HG03135 (cell line): Measurements from ENCODE around the gene OR2G6.
"Not testable (repeated sequence)": the region's sequence is repeated elsewhere in the genome, so short reads cannot be mapped to it uniquely, and the experiment has no call there.

Experiments
- ATAC-seq: cut with Tn5 transposase; IDR thresholded peaks from one replicate; pipeline ENCODE4 v1.9.1; 2021; ENCODE audit warnings: mild to moderate bottlenecking, moderate library complexity; ENCODE audit not compliant: unreplicated experiment

OR2G6 gene

GRCh38 chr1:248507773-248508172 is at the start of gene OR2G6:
Gene OR2G6, plus strand, starts transcription at chr1:248508073. Its CDS starts 13,574 bp downstream, at chr1:248521647.
- not testable (repeated sequence) for ATAC-seq

DNA sequence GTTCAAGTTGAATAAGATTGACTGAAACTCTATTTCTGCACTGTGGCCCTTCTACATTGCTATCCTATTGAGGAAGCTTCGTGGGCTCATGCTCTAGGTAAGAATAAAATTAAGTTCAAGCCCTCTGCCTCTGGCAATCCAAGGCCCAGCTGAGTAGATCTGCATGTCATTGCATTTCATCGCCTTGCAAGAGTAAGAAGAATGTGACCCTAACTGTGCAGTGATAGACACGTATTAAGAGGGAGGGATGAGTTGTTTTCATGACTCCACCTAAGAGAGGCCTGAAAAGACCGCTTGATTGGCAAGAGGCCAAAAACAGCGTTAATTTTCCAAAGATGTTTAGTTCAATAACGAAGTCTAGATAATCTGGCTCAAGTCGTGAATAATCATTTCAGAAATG is 48.8 kb upstream of the OR2G6 start:
- ATAC-seq: not testable (repeated sequence)

GRCh38 chr1:248471154-248471553 is 36.7 kb upstream of the OR2G6 start:
- ATAC-seq: no peak

GRCh38 chr1:248472111-248472510 is 35.8 kb upstream of the OR2G6 start:
- not testable (repeated sequence) for ATAC-seq

GRCh38 chr1:248473051-248473450 is 34.8 kb upstream of the OR2G6 start, which contains the start of gene OR2T3:
Gene OR2T3, plus strand, starts transcription at chr1:248473351. Its CDS starts 0 bp downstream, at chr1:248473351.
- ATAC-seq: not testable (repeated sequence)

GRCh38 chr1:248475660-248476059 is 32.2 kb upstream of the OR2G6 start:
- not testable (repeated sequence) for ATAC-seq

GRCh38 chr1:248481686-248482579 is 25.9 kb upstream of the OR2G6 start:
- peak; percentile 94 for ATAC-seq

DNA sequence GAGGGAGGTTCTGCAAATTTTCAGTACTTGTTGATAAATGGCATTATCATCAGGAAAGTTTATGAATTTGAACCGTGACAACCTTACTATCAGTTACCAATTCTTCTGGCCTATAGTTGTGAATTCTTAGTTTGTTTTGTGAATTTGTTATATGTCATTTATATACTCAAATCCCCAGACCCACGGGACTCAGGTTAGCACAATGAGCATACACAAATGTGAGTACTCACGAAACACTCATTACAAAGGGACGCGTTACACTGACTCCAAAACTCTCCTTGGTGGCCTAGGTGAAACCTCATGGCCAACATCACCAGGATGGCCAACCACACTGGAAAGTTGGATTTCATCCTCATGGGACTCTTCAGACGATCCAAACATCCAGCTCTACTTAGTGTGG is 19.6 kb upstream of the OR2G6 start, which contains the start of gene OR2T5:
Gene OR2T5, plus strand, starts transcription at position 301 of the 400 bp plus-strand sequence. Its CDS starts 0 bp downstream, at position 301.
- ATAC-seq: not testable (repeated sequence)

DNA sequence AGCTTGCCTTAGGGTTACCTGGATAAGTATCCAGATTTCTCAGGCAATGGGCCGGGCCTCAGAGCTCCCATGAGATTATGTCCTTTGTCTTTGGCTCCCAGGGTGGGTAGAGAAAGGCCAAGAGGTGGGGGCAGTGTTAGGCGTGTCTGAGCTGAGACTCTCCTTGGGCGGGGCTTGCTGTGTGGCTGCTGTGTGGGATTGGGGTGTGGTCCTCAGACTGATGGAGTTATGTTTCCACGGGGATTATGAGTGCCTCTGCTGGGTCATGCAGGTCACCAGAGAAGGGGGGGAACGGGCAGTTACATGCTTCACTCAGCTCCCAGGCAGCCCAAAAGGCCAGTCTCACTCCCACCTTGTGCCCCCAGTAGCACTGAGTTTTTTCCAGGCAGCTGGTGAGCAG is 11.2 kb upstream of the OR2G6 start:
- not testable (repeated sequence) for ATAC-seq

DNA sequence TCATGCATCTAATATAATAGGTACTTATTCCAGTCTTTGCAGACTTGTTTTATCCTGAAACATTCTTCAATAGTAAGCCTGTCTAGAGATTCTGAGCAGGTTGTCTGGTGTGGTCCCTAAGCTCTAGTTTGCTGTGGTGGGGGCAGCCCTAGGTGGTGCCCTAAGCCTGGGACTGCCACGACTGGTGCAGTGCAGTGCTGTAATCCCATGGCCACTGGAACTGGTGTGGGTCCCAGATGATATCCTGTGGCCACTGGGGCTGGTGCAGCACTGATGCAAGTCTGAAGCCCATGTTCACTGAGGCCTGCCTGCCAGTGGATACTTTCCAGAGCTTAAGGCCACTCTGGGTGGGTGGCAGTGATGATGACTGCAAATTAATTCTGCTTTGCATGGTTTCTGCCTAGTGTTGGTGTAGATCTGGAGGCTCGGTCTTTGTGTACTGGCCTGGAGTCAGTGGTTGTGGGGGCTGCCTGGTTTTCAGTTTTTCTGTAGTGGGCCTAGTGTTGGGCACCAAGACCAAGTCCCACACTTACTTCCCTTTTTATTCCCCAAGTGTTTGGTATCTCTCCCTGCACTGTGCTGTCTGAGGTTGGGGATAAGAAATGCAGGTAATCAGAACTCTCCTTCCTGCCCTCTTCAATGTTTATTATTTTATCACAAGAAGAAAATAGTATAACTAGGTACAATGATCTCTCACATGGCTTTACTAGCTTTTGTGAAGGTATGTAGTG is 7.4 kb upstream of the OR2G6 start:
- ATAC-seq: not testable (repeated sequence)

- not testable (repeated sequence) for ATAC-seq
These were observed 2.3 kb downstream of the OR2G6 start for GRCh38 chr1:248510217-248510616.

DNA sequence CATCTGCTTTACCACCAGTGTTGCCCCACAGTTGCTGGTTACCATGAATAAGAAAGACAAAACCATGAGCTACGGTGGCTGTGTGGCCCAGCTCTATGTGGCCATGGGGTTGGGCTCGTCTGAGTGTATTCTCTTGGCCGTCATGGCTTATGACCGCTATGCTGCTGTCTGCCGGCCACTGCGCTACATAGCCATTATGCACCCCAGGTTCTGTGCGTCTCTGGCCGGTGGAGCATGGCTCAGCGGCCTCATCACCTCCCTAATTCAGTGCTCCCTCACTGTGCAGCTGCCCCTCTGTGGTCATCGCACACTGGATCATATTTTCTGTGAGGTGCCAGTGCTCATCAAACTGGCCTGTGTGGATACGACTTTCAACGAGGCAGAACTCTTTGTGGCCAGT is 14.0 kb downstream of the OR2G6 start:
- no peak for ATAC-seq

- not testable (repeated sequence) for ATAC-seq
These were observed 29.6 kb downstream of the OR2G6 start for GRCh38 chr1:248537449-248537848.

- ATAC-seq: not testable (repeated sequence)
These were observed 39.5 kb downstream of the OR2G6 start for GRCh38 chr1:248547383-248547782.

- ATAC-seq: not testable (repeated sequence)
These were observed 43.2 kb downstream of the OR2G6 start for GRCh38 chr1:248551027-248551426.

- ATAC-seq: not testable (repeated sequence)
These were observed 54.8 kb downstream of the OR2G6 start, which contains the start of gene OR2T29 for GRCh38 chr1:248562672-248563071. Gene OR2T29, minus strand, starts transcription at chr1:248562772. Its CDS starts 3,281 bp downstream, at chr1:248559491.

- not testable (repeated sequence) for ATAC-seq
These were observed 57.9 kb downstream of the OR2G6 start for GRCh38 chr1:248565530-248566373.

DNA sequence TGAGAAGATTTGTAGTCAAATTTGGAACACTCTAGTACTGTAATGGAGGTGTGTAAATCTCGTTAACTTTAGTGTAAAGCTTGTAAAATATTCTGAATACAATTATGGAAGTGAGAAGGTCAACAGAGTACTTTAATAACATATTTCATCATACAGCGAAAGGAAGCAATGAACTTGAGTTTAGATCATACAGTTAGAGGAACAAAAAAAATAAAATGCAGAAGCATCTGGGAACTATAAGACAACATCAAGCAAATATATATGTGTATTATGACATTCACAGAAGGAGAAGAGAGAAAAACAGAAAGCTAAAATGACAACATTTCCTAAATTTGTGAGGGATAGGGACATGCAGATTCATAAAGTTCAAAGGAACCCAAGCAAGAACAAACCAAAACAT is 61.2 kb downstream of the OR2G6 start:
- ATAC-seq: not testable (repeated sequence)

DNA sequence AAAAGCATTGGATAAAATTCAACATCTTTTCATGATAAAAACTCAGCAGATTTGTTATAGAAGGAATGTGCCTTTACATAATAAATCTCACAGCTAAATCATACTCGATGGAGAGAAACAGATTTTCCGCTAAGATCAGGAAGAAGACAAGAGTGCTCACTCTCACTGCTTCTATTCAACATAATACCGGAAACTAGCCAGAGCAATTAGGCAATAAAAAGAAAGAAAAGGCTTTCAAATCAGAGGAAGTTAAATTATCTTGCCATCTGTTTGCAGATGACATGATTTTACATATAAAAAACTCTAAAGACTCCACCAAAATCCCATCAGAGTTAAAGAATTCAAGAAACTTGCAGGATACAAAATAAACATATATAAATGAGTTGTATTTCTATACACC is 62.9 kb downstream of the OR2G6 start:
- ATAC-seq: not testable (repeated sequence)

DNA sequence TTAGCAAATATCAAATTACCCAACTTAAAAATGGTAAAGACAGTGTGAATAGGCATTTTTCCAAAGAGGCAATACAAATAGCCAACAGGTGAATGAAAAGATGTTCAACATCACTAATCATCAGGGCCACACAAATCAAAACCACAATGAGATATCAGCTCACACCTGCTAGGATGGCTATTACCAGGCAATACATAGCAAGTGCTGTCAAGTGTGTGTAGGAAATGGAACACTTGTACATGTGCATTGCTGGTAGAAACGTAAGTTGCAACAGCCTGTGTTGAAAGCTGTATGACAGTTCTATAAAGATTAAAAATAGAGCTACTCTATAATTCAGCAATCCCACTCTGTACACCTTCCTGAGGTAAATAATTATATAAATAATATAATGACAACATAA is 64.2 kb downstream of the OR2G6 start:
- ATAC-seq: not testable (repeated sequence)
